Measurements from ENCODE around the gene HPSE2. TPM values are rescaled to one million over a fixed set of nuclear protein-coding genes. Genes with fewer than 3 reads are reported as not detected.

HPSE2 gene
- total and polyA plus RNA-seq, 12 donors: 0.04 to 0.24 (median 0.13) TPM; not detected in 6

DNA sequence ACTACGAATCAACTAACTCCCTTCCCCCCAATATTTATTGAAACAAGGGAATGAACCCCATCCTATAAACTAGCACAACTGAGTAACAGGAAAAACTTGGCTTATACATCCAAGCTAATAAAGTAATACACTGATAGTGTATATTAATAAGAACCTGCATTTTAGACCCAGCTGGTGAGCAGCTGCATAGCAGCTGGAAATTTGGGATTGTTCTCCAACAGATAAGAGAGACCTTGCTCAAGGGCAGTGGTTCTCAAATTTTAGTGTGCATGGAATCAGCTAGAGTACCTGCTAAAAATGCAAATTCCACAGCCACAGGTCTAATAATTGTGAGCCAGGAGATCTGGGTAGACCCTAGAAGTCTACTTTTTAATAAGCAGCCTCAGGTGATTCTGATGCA lies 404.3 kb downstream of the HPSE2 start:
- no peaks in the 10 kb centered on the region for H3K9me3 ChIP-seq
- TF ChIP-seq, protein P1, sequence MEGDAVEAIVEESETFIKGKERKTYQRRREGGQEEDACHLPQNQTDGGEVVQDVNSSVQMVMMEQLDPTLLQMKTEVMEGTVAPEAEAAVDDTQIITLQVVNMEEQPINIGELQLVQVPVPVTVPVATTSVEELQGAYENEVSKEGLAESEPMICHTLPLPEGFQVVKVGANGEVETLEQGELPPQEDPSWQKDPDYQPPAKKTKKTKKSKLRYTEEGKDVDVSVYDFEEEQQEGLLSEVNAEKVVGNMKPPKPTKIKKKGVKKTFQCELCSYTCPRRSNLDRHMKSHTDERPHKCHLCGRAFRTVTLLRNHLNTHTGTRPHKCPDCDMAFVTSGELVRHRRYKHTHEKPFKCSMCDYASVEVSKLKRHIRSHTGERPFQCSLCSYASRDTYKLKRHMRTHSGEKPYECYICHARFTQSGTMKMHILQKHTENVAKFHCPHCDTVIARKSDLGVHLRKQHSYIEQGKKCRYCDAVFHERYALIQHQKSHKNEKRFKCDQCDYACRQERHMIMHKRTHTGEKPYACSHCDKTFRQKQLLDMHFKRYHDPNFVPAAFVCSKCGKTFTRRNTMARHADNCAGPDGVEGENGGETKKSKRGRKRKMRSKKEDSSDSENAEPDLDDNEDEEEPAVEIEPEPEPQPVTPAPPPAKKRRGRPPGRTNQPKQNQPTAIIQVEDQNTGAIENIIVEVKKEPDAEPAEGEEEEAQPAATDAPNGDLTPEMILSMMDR (IDR thresholded peaks at IDR 0.05): no peak
- no peak overlapping the region for H3K27ac ChIP-seq
- no peaks in the 10 kb centered on the region for H3K36me3 ChIP-seq
- H3K27me3 ChIP-seq: no peaks in the 10 kb centered on the region
- ATAC-seq: no peak
- no peaks in the 10 kb centered on the region for H3K4me1 ChIP-seq
- intact Hi-C loops (cut with DNase I): no loop called here
- WGBS, 2 donors: 74 to 79% methylated on average over 1 of the region's 1 CpG
- no peak overlapping the region for H3K4me3 ChIP-seq
- no peak for DNase-seq

DNA sequence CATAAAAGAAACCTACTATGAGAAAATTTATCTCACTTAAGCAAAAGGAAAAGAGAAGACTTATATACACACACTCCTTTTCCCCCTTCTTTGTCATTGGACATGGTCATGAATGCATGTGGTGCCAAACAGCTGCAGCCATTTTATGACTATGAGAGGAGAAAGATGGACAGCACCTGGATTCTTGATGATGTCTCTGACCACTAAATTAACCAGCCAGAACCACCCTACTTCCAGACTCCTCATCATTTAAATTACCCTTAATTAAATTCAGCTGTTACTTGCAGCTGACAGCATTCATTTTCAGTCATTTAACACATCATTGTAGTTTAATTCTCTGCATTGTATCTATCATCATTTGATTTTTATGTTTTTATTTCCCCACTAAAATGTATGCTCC lies 409.9 kb downstream of the HPSE2 start:
- TF ChIP-seq, protein P1 (IDR thresholded peaks at IDR 0.05): no peak

DNA sequence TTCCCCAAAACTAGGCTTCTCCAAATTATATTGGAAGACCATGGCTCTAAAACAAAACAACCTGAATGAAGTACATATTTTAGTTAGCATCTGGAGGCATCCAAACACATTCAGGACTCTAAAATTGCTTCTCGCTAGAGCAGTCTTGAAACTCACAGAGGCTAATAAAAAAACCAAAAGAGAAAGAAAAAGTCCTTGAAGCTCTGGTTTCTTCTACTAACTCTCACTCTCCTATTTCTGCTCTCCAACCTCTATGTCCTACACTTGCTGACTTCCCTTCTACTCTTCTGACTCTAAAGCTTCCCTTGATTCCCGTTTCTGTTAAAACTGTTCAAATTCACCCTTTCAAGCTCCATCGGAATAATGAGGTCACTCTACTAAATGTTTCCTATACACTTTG lies 418.3 kb downstream of the HPSE2 start:
- no peak for DNase-seq
- H3K9me3 ChIP-seq: no peaks in the 10 kb centered on the region
- TF ChIP-seq, protein P1 (IDR thresholded peaks at IDR 0.05): no peak
- no peak overlapping the region for H3K27ac ChIP-seq
- ATAC-seq: no peak
- intact Hi-C loops (cut with DNase I): no loop called here
- no peaks in the 10 kb centered on the region for H3K36me3 ChIP-seq
- H3K4me3 ChIP-seq: no peak overlapping the region
- H3K4me1 ChIP-seq: no peaks in the 10 kb centered on the region
- no peaks in the 10 kb centered on the region for H3K27me3 ChIP-seq
- 87 to 90% methylated on average over 3 of the region's 3 CpGs for WGBS, 2 donors

More for the DNA sequence above, 409.9 kb downstream of the HPSE2 start:
- peaks cover 0 to 4% (median 0%) of the 10 kb centered on the region in 11 donors for H3K9me3 ChIP-seq
- H3K27ac ChIP-seq: no peak overlapping the region
- H3K4me3 ChIP-seq: no peak overlapping the region
- intact Hi-C loops (cut with DNase I): no loop called here
- no peak for ATAC-seq
- H3K36me3 ChIP-seq: no peaks in the 10 kb centered on the region
- H3K4me1 ChIP-seq: no peaks in the 10 kb centered on the region
- H3K27me3 ChIP-seq: no peaks in the 10 kb centered on the region
- no peak for DNase-seq

DNA sequence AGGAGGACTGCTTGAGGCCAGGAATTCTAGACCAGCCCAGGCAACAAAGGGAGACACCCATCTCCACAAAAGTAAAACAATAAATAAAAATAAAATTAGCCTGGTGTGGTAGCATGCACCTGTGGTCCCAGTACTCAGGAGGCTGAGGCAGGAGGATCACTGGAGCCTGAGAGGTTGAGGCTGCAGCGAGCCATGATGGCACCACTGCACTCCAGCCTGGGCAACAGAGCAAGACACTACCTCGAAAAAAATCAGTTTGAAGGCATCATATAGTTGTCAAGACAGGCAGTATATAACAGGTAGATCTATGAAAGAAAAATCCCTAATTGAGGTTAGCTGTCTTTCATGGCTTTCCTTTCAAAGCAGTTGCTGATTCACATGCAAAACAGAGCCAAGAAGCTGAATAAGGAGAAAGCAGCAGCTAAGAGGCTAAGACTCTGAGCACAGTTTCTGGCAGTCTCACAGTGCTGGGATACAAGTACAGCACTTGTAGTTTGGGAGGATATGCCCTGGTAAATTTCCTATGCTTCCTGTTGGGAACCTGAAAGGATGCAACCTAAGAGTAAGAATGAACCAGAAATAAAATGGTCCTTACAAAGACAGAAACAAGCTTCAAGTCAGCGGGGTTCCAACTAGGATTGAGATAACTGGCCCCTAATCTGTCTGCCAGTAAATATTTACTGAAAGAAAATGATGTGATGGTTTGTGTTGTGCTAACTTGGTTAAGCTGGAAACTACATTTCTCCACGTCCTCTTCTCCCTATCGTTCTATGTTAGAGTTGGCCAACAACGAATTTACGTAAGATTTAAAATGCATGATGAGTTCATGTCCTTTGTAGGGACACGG lies 420.4 kb downstream of the HPSE2 start:
- TF ChIP-seq, protein P1 (IDR thresholded peaks at IDR 0.05): no peak
- no peak for ATAC-seq
- Histone ChIP-seq H3K4me3 (no peak overlapping the region), H3K36me3 (no peaks in the 10 kb centered on the region), H3K27me3 (no peaks in the 10 kb centered on the region), H3K9me3 (no peaks in the 10 kb centered on the region), H3K27ac (no peak overlapping the region), H3K4me1 (no peaks in the 10 kb centered on the region)
- no peak for DNase-seq
- intact Hi-C loops (cut with DNase I): no loop called here
- 55 to 61% methylated on average over 8 of the region's 8 CpGs for WGBS, 2 donors

Data from heart right ventricle (tissue), 16 donors.